G401 (cell line): ENCODE results near the gene PSMC3. TPM values are rescaled to one million over a fixed set of nuclear protein-coding genes. Genes with fewer than 3 reads are reported as not detected.

ENCODE experiments used
- DNase-seq: peaks from one replicate; pipeline ENCODE4 v3.0.0-alpha.2; 2015; ENCODE audit warnings: low spot score
- in situ Hi-C: cut with HindIII; loops from 2 replicates; pipeline ENCODE4 v1.10.0; 2016; ENCODE audit warnings: low sequenced_read_pairs, mixed read lengths
- total RNA-seq: library from RNA; depleted of rRNA; stranded (reverse); fragments of >200 nt; shearing (Covaris generic); gene quantifications from 2 replicates; pipeline ENCODE4 v1.2.3, GENCODE V29; 2014

PSMC3 gene
- total RNA-seq, 1 experiment from 2014 or later, result 239 TPM

DNA sequence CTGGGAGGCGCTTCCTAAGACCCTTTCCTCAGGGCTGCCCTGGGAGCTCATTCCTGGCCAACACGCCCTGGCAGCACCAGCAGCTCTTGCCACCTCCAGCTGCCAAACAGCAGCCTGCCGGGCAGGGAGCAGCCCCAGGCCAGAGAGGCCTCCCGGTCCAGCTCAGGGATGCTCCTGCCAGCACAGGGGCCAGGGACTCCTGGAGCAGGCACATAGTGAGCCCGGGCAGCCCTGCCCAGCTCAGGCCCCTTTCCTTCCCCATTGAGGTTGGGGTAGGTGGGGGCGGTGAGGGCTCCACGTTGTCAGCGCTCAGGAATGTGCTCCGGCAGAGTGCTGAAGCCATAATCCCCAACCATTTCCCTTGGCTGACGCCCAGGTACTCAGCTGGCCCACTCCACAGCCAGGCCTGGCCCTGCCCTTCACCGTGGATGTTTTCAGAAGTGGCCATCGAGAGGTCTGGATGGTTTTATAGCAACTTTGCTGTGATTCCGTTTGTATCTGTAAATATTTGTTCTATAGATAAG is 10.2 kb downstream of the PSMC3 start:
- peak; percentile 40 for DNase-seq
- in situ Hi-C loops, result no loop called here

DNA sequence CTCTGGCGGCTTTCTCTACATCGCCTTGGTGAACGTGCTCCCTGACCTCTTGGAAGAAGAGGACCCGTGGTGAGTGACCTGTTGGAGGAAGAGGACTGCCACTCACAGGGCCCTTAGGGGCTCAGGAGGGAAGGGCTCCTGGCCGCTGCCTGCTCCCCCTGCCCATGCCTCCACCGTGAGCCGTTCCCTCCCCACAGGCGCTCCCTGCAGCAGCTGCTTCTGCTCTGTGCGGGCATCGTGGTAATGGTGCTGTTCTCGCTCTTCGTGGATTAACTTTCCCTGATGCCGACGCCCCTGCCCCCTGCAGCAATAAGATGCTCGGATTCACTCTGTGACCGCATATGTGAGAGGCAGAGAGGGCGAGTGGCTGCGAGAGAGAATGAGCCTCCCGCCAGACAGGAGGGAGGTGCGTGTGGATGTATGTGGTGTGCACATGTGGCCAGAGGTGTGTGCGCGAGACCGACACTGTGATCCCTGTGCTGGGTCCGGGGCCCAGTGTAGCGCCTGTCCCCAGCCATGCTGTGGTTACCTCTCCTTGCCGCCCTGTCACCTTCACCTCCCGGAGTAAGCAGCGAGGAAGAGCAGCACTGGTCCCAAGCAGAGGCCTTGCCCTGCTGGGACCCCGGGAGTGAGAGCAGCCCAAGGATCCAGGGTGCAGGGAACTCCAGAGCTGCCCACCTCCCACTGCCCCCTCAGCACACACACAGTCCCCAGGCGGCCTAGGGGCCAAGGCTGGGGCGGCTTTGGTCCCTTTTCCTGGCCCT is 11.0 kb downstream of the PSMC3 start:
- in situ Hi-C loops, result no loop called here
- no peak for DNase-seq

DNA sequence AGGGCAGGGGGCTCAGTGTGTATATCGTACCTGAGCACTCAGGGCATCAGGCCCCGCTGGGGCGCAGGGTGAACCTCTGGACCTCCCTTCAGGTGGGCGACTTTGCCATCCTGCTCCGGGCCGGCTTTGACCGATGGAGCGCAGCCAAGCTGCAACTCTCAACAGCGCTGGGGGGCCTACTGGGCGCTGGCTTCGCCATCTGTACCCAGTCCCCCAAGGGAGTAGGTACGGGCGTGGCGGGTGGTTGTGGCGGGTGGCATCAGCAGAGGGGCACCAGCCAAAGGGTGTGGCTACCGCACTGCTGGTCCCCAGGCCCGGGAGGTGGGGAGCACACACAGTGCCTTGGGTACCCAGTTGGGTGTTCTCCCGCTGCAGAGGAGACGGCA is 11.6 kb downstream of the PSMC3 start:
- in situ Hi-C loops, result no loop called here
- no peak for DNase-seq

DNA sequence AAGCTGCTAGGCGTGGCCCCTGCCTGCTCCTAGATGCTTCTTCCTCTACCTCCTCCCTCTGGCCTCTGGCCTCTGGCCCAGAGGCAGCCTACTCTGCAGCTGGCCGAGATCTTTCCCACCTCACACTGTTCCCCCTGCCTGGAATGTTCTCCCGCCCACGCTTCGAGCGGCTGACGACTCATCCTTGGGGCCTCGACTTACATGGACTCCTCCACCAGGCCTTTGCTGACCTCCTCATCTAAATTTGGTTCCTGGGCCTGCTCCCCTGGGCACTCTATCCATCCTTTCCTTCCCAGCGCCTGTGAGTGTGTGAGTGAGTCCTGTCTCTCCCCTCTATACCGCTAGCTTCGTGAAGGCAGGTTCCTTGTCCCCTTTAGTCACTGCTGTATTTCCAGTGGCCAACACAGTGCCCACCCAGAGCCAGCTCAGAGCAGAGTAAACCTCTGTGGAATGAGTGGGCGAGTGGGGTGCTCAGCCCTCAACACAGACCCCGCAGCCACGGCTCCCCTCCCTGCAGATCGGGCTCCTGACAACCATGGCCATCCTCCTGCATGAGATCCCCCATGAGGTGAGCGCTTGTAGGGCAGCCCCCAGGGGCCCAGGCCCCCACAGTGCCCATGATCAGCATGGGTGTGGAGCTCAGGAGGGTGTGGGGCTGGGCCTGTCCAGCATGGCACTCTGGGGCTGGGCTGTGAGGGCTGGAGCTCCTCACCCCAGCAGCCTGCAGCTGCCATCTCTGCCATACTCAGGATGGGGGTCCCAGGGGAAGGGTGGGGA is 12.1 kb downstream of the PSMC3 start:
- in situ Hi-C loops, result no loop called here
- no peak for DNase-seq

DNA sequence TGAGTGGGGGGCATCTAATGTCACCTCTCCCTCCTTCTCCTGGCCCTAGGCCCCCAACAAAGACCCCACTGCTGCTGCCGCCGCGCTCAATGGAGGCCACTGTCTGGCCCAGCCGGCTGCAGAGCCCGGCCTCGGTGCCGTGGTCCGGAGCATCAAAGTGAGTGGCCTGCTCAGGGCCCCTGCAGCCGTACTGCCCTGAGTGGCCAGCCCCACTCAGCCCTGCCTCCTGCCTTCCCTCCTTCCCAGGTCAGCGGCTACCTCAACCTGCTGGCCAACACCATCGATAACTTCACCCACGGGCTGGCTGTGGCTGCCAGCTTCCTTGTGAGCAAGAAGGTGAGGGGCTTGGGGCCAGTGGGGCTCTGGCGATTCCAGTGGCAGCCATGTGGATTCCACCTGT is 12.9 kb downstream of the PSMC3 start:
- no peak for DNase-seq
- in situ Hi-C loops, result no loop called here

DNA sequence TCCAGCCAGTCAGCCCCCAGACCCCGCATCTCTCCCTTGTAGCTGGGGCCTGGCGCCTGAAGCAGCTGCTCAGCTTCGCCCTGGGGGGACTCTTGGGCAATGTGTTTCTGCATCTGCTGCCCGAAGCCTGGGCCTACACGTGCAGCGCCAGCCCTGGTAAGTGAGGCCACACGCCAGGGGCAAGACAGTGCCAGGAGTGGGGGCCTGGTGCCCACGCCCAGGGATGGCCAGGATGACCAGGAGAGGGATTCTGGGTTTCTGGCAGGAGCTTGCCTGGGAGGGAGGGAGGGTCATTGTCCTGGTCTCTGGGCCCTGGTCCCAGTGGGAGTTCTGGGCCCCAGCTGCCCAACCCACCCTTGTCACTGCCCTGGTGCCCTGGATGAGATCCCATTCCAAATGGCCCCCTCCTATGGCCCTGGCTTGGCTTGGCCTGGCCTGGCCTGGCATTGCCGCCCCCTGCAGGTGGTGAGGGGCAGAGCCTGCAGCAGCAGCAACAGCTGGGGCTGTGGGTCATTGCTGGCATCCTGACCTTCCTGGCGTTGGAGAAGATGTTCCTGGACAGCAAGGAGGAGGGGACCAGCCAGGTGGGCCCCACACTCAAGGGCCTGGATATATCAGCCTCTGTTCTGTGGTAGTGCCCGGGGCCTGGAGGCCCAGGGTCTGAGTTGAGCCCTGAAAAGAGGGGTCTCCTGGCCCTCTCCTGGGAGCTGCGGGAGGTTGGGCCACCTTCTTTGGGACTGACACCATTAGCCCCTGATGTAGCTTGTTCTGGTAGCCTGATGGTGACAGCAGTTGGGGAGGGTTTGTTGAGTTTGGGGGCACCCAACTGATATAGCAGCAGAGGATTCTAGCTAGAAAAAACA is 14.1 kb downstream of the PSMC3 start:
- DNase-seq, result no peak
- in situ Hi-C loops, result no loop called here

DNA sequence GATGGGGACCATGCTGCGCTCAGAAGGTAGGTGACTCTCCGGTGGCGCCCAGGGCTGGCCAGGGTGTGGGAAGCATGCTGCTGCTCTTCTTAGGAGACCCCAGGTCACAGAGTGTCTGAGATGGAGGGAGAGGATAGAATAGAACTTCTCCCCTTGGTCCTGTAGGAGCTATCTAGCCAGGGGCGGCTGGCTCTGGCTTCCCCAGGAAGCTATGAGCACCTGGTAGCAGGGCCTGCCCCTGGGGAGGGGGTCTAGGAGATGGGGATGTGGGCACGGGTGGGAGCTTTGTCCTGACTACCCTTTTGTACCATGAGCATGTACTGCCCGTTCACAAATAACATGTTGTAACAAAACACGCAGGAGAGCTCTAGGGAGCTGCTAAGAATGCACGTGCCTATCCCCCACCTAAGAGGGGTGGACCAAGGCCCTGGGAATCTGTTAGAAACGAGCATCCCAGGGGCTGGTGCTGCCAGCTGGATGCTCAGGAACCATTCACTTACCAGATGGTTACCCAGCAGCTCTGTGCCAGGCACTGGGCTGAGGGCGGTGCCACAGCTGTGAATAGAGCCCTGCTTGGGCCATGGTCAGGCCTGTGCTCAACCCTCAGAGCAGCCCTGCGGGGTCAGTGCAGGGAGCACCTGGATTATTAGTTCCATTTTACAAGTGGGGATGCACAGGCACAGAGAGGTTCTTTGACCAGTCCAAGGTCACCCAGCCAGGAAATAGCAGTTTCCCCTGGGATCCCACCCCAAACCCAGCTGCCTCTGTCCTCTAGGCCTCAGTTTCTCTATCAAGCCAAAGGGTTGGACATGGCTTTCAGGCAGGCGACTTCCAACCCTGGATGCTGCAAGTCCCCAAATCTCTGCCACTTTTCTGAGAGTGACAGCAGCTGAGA is 15.6 kb downstream of the PSMC3 start:
- in situ Hi-C loops, result no loop called here
- DNase-seq, result no peak

DNA sequence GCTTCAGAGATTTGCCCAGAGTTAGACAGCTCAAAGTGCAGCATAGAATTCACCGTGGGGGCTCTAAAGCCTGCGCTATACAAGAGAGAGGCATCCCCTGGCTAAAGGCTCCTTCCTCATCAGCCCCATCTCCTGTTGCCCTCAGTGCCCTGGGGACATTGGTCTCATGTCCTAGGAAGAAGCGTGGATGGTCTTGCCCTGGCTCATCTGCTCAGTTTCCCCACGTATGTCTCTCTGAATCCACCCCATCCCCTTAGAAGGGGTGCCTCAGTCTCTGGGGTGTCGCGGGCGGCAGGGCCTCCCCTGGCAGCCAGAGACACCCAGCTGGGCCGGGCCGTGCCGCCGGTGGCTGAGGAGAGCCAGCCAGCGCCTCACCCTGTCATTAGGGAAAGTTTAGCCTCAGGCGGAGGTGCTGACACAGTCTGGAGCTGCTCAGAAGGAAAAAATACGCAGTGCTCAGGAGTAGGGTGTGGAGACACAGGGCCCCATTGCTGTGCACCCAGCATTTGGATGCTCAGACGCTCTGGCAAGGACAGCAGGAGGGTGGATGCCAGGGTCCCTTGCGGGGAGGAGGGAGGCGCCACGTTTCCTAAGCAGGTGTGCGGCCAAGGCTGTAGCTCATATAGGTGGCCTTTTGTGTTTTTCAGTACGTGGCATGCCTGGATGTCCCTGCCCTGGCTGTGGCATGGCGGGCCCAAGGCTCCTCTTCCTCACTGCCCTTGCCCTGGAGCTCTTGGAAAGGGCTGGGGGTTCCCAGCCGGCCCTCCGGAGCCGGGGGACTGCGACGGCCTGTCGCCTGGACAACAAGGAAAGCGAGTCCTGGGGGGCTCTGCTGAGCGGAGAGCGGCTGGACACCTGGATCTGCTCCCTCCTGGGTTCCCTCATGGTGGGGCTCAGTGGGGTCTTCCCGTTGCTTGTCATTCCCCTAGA is 16.5 kb downstream of the PSMC3 start:
- in situ Hi-C loops, result no loop called here
- no peak for DNase-seq

DNA sequence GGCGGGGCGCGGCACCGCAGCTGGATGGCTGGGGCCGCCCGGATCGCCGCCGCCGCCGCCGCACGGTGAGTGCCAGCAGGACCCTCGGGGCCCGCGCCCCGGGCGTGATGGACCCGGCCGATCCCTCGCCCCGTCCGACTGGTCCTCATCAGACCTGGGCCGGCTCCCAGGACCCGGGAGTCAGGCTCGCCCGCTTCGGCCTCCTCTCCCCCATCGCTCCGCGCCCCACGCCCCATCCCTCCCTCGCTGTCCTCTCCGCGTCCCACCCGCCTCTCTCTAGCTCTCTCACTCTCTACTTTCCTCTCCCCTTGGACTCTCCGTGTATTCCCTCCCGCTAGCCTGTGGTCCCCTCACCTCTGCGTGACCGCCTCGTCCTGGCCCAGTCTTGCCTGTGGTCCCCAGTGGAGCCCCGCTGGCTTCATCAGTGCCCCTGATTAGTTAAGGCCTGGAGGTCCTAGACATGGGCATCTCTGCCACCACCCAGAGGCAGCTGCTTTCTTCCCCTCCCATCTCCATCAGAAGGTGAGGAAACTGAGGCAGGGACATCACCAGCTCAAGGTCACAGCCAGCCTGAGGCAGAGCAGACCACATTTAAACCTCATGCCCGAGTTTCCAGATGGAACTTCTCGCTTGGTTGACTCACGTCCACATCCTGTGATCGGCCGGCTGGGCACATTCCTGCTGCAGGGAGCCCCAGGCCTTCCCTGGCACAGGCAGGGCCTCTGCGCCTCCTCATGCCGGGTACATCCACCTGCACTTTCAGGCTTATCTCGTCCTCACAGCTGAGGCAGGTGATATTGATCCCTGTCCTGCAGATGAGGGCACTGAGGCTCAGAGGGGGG is 17.4 kb downstream of the PSMC3 start:
- peak; percentile 67 for DNase-seq
- in situ Hi-C loops, result no loop called here

DNA sequence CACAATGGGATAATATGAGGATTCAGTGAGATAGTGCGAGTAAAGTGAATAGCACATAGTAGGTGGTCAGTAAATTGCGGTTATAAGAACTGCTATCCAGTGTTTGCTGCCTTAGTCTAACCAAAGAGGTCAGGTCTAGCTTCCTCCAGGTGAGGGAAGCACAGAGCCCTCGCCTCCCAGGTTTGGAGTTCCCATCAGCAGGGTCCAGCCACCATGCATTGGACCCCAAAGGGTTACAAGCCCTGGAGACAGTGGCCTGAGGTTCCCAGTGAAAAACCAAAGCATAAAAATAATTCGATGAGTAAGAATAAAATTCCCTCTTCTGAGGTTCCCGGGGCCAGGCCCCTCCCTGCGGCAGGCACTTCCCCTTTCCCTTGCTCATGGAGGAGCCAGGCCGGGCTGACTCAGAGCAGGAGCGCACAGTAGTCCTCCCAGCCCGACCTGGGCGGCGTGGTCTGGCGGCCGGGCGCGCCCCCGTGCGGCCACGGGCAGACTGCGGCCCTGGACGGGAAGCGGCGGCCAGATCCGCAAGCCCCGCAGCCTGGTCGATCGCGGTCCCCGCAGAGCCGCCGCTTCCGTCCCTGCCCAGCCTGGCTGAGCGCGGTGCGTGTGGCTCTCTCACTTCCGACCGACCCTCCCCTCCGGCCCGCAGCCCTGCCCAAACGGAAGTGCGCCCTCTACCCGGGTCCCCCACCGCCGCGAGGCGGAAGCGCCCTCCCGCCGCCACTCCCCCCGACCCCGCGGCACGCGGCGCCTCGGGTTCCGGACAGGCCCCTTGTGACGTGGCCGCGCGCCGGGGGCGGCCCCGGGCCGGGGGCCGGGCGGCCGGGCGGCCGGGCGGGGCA is 18.3 kb downstream of the PSMC3 start, which contains the start of gene SLC39A13:
Gene SLC39A13 (plus strand): TSS at position 845 of the 845 bp plus-strand sequence. CDS start 1,505 bp downstream, outside the sequence.
- in situ Hi-C loops, result no loop called here

DNA sequence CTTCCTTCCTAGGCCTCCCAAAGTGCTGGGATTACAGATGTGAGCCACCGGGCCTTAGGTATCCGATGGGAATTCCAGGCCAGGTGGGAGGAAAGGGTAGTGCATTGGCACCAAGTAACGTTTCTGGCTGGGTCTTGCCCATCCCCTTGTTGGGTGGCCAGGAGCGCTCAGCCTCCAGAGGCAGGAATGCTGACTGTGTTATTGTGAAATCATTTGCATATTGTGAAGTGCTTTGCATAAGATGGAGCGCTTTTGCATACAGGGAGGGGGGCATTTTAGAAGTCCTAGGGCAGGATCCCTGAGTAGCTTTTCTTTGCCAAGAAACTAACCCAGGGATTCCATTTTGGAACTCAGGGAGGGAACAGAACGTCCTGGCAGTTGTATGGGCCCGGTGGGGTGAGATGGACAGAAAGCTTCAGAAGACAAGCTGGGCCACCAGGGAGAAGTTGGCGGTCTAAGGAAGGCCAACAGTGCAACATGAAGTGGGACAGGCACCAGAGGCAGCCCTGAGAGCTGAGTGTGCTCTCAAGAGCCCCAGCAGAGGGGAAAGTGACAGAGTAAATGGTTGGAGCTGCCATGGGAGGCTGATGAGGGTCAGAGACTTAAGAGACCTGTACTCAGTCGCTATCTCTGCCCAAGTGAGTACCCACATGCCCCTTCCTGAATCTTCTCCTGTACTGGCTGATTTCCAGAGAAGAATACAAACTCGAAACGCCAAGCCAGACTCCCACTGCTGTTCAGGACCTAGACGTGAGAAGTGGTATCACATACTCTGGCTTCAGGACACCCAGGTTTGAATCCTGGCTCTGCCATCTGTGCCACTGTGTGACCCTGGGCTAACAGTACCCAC is 19.1 kb downstream of the PSMC3 start:
- DNase-seq, result peak; percentile 25
- in situ Hi-C loops, result no loop called here

More for the DNA sequence above, 18.3 kb downstream of the PSMC3 start, which contains the start of gene SLC39A13:
- peak; percentile 92 for DNase-seq

DNA sequence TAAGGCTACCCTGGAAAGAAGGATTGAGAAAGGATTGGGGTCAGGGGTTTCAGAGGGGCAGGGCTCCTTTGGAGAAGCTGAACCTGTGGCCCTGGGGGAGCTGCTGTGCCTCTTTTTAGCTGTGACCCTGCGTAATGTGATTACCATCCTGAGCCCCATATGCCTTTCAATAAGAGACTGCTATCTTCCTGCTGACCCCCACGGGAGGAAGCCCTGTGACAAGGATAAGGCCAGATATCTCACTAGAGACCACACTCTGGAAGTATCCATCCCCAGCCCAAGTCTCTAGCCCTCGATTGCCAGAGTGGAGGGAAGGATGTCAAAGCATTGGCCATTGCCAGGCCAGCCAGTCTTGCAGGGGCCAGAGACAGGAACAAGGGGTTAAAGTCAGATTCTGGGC is 22.7 kb downstream of the PSMC3 start:
- in situ Hi-C loops, result no loop called here
- DNase-seq, result no peak

DNA sequence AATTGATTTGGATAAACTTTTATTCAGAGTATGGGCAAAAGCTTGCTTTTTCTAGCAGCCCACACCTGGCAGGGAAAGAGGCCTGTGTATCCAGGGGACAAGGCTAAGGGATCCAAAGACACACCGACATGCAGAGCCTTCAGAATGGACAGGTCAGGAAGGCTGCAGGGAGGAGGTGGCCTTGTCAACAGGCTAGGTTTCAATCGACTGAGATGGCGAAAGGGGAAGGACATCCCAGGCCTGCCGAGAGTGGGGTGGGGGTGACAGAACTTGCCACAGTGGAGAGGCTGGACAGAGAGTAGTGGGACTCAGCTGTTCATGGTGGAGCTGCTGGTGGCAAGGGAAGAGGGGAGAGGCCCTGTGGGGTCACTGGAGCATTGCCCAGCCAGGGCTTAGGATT is 23.1 kb downstream of the PSMC3 start:
- DNase-seq, result no peak
- in situ Hi-C loops, result no loop called here

DNA sequence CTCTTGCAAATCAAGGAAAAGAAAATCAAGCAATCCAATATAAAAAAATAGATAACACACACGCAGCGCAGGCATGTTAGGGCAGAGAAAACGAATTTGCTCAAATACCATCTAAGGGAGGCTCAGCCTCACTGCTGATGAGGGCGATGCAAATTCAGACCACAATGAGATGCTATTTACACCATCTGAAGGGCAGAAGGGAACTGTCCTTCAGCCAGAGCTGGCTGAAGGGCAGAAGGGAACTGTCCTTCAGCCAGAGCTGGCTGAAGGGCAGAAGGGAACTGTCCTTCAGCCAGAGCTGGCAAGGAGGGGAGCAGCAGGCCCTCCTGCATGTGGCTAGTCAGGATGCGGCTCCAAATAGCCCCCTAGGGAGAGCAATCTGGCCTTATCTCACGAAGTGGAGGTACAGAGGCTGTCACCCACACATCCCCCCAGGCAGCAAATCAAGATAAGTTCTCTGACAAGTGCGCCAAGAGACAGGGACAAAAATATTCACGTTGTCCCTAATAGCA is 25.4 kb downstream of the PSMC3 start:
- peak; percentile 85 for DNase-seq
- in situ Hi-C loops, result no loop called here
